Effector CD4-positive, alpha-beta T cell (primary cell): ENCODE data around the gene CLEC4M.

Experiments used
- DNase-seq: peaks from one replicate; pipeline ENCODE4 v3.0.0-alpha.2; 2020

Gene CLEC4M

GRCh38 chr19:7817801-7818200 is 54.8 kb downstream of the CLEC4M start:
- no peak for DNase-seq

- no peak for DNase-seq
Measured at GRCh38 chr19:7818806-7819205, 55.8 kb downstream of the CLEC4M start.
